GM19043 (cell line): ENCODE measurements around the gene NEDD4L.

Source experiments
- ATAC-seq: cut with Tn5 transposase; IDR thresholded peaks from one replicate; pipeline ENCODE4 v1.9.1; 2021; ENCODE audit warnings: low read depth; ENCODE audit not compliant: unreplicated experiment

NEDD4L gene

GRCh38 chr18:58175786-58176176 is 131.8 kb downstream of the NEDD4L start:
- no peak for ATAC-seq

GRCh38 chr18:58177004-58177717 is 133.1 kb downstream of the NEDD4L start:
- no peak for ATAC-seq

- no peak for ATAC-seq
These were observed 134.0 kb downstream of the NEDD4L start for GRCh38 chr18:58177896-58178470.

GRCh38 chr18:58178511-58178910 is 134.5 kb downstream of the NEDD4L start:
- ATAC-seq, result no peak

- ATAC-seq, result no peak
These were observed 136.1 kb downstream of the NEDD4L start for GRCh38 chr18:58180172-58180571.

- no peak for ATAC-seq
These were observed 136.8 kb downstream of the NEDD4L start for GRCh38 chr18:58180738-58181353.

GRCh38 chr18:58181988-58182387 is 138.0 kb downstream of the NEDD4L start:
- ATAC-seq, result no peak

- no peak for ATAC-seq
These were observed 139.2 kb downstream of the NEDD4L start for GRCh38 chr18:58183226-58183625.

GRCh38 chr18:58186258-58186948 is 142.4 kb downstream of the NEDD4L start:
- ATAC-seq, result no peak

- no peak for ATAC-seq
These were observed 143.6 kb downstream of the NEDD4L start for GRCh38 chr18:58187674-58188073.

GRCh38 chr18:58188996-58189395 is 145.0 kb downstream of the NEDD4L start:
- ATAC-seq, result no peak

- no peak for ATAC-seq
These were observed 147.0 kb downstream of the NEDD4L start for GRCh38 chr18:58190842-58191530.

- ATAC-seq, result no peak
These were observed 147.6 kb downstream of the NEDD4L start for GRCh38 chr18:58191626-58192025.

- ATAC-seq, result no peak
These were observed 148.5 kb downstream of the NEDD4L start for GRCh38 chr18:58192519-58192918.

GRCh38 chr18:58194028-58194427 is 150.0 kb downstream of the NEDD4L start:
- ATAC-seq, result no peak

GRCh38 chr18:58195278-58195765 is 151.3 kb downstream of the NEDD4L start:
- ATAC-seq, result no peak

GRCh38 chr18:58196164-58196563 is 152.1 kb downstream of the NEDD4L start:
- ATAC-seq, result no peak

- ATAC-seq, result no peak
These were observed 153.2 kb downstream of the NEDD4L start for GRCh38 chr18:58196881-58197872.

- ATAC-seq, result no peak
These were observed 157.2 kb downstream of the NEDD4L start for GRCh38 chr18:58201268-58201667.
